Upper lobe of left lung (tissue), 4 donors: ENCODE data around the gene TRIOBP.

ENCODE experiments used
- CTCF ChIP-seq, 6 experiments: fragments of 450-650 bp in 4 of 6; fragments of 200-600 bp in 2 of 6; sonication (generic) in 2 of 6; IDR thresholded peaks; one replicate each; pipeline ENCODE4 v1.5.1; 2016 to 2019; ENCODE audit warnings: antibody characterized with exemption in 6 of 6
- EP300 ChIP-seq, 4 donors: sonication (generic); formaldehyde crosslinking; IDR thresholded peaks; one replicate each; pipeline ENCODE4 v1.5.1; 2017; ENCODE audit warnings: antibody characterized with exemption in 4 of 4, control low read depth in 2 of 4
- POLR2A ChIP-seq, 4 donors: fragments of 450-650 bp; IDR thresholded peaks; one replicate each; pipeline ENCODE4 v1.5.1; 2016 to 2017; ENCODE audit warnings: antibody characterized with exemption in 4 of 4, mild to moderate bottlenecking in 2 of 4
- POLR2AphosphoS5 ChIP-seq, 2 donors: sonication (generic); formaldehyde crosslinking; IDR thresholded peaks; one replicate each; pipeline ENCODE4 v1.5.1; 2017; ENCODE audit warnings: antibody characterized with exemption in 2 of 2

DNA sequence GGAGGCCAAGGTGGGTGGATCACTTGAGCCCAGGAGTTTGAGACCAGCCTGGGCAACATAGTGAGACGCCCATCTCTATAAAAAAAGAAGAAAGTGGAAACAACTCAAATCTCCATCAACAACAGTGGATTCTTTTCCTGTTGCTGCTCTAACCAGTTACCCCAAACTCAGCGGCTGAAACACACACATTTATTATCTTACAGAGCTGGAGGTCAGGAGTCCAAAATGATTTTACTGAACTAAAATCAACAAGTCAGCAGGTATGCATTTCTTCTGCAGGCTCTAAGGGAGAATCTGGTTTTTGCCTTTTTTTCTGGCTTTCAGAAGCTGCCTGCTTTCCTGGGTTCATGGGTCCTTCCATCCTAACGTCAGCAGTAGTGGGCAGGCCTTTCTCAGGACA is 99.2 kb downstream of the TRIOBP start:
- TF ChIP-seq CTCF (IDR thresholded peaks at IDR 0.05) (no peak), POLR2AphosphoS5 (IDR thresholded peaks at IDR 0.05) (no peak), POLR2A (IDR thresholded peaks at IDR 0.05) (no peak), EP300 (IDR thresholded peaks at IDR 0.05) (no peak)
